HG03460 (cell line): ENCODE data around the gene IMPG2.

ENCODE experiments used
- ATAC-seq: cut with Tn5 transposase; IDR thresholded peaks from one replicate; pipeline ENCODE4 v1.9.1; 2021; ENCODE audit not compliant: unreplicated experiment

Gene IMPG2

DNA sequence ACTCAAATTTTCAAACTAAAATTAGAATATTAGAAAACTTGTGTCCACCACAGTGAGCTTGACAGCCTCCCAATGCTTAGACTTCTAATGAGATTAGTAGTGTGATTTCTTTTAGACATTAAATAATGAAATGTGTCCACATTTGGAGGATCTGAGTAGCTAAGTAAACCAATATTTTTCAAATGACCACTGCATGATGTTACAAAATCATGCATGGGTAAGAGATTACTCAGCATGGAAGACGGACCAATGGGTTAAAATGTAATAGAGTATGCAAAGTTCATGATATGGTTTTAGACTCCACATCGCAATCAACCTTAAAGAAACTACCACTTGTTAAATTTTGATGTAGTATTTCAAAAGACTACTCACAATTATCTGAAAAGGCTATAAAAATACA is 130.6 kb downstream of the IMPG2 start:
- ATAC-seq, result no peak

DNA sequence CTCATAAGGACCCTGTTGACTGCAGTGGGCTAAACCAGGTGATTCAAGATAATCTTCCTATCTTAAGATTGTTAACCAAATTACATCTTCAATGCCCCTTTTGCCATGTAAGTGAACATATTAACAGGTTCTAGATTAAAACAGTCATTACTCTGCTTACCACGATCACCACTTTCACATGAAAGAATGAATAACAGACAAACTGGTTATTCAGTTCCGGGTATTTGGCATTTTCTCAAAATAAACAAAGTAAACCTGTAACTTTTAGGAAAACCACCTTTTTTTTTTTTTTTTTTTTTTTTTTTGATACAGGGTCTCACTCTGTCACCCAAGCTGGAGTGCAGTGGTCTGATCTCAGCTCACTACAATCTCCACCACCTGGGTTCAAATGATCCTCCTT is 131.2 kb downstream of the IMPG2 start:
- no peak for ATAC-seq

DNA sequence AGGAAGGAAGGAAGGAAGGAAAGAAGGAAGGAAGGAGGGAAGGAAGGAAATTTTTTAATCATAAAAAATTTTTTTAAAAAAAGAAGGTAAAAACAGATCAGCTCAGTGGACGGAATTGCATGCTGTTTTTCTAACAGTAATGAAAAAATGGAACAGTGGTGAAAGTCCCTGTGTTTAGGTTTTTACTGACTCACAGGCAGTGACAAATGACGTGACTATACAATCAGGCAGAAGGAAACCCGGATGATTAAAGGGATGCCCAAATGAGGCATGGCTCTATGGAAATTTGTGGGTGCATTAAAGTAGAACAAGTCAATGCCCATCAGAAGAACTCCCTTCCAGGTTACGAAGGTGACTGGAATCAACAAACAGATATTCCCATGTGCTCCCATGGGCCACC is 135.0 kb downstream of the IMPG2 start:
- no peak for ATAC-seq

DNA sequence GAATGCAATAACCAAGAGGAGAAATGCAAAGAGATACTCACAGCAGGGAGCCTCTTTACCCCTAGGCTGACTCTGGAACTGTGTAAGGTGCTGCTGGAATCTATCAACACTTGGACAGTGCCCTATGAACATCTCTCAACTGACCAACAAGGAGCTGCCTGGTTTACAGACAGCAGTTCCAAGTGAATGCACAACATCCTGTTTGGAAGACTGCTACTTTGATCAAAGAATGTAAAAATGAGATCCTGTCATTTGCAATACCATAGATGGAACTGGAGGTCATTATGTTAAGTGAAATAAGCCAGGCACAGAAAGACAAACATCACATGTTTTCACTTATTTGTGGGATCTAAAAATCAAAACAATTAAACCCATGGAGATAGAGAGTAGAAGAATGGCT is 136.3 kb downstream of the IMPG2 start:
- ATAC-seq, result no peak

DNA sequence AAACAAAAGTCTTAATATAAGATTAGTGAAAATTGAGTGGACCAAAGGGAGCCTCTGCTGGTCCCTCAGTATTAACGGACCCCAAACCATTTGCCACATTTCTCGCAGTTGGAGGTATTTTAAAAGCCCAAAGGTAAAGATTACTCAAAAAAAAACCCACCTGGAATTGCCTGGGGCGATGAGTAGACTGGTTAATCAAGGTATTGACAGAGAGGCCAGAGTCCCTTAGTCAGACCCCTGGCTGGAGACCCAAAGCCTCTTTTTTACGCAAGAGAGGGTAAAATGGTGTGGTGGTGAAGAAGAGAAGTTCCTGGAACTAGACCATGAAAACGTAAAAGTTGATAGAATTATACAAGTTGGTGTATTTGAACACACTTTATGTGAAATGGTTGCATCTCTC is 137.2 kb downstream of the IMPG2 start:
- ATAC-seq, result no peak

DNA sequence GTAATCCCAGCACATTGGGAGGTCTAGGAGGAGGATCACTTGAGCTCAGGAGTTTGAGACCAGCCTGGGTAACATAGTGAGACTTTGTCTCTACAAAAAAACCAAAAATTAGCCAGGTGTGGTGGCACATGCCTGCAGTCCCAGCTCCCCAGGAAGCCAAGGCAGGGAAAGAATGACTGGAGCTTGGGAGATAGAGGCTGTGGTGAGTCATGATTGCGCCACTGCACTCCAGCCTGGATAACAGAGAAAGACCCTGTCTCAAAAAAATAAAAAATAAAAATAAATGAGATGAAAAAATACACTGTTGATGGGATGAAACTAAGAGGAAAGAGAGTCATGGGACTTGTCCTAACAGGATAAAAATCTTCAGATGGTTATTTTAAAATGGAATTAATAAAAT is 137.6 kb downstream of the IMPG2 start:
- no peak for ATAC-seq

DNA sequence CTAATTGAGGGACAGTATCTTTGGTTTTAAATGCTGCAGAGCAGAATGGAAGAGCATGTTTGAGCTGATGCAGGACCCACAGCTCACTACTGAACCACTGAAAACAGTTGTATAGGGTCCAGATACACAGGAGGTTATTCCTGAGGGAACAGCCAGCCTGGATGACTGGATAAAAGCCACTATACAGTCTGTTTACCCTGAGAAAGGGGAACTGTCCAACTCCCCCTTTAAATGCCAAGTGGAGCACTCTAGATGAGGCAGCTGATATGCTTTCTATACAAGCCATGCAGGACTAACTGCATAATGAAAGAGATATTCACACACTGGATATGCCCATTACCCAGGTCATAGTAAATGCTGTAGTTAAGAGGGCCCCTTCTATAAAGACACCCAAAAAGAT is 138.6 kb downstream of the IMPG2 start:
- no peak for ATAC-seq

DNA sequence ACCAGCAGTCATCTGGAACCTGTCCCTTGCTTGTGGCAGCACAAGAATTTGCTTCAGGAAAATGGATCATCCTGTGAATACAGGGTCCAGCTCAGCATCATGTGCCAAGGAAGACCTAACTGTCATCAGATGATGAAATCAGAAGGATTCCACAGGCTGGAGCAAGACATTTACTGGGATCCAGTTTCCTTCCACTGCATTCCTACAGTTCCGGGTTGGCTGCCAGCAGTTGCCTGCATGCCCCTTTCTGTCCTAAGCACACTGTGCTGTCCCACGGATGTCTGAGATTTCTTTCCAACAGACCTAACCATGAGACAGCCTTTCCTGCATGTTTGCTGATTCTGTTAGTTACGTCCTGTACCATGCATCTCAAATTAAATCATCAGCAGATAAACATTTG is 140.7 kb downstream of the IMPG2 start:
- ATAC-seq, result no peak

DNA sequence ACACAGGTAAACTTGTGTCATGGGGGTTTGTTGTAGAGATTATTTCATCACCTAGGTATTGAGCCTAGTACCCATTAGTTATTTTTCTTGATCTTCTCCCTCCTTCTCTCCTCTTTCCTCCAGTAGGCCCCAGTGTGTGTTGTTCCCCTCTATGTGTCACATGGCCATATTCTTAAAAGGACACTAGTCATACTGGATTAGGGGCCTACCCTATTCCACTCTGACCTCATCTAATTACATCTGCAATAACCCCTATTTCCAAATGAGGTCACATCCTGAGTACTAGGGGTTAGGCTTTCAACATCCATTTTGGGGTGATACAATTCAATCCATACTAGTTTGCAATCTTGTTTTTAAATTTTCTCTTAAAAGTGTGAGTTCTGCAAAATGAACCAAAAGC is 142.8 kb downstream of the IMPG2 start:
- ATAC-seq, result no peak
